Diencephalon (tissue), 1 donor: Measurements from ENCODE around the gene XPNPEP1. TPM values are rescaled to one million over a fixed set of nuclear protein-coding genes. Genes with fewer than 3 reads are reported as not detected.

Source experiments
- small RNA-seq: library from RNA; depleted of rRNA; stranded (forward); fragments of <200 nt; gene quantifications from one replicate; pipeline ENCODE3, GENCODE V24; 2014
- total RNA-seq: library from RNA; depleted of rRNA; stranded (reverse); fragments of >200 nt; gene quantifications from one replicate; pipeline ENCODE4 v1.2.3, GENCODE V29; 2014

XPNPEP1 gene
- 92.5 TPM for total RNA-seq

DNA sequence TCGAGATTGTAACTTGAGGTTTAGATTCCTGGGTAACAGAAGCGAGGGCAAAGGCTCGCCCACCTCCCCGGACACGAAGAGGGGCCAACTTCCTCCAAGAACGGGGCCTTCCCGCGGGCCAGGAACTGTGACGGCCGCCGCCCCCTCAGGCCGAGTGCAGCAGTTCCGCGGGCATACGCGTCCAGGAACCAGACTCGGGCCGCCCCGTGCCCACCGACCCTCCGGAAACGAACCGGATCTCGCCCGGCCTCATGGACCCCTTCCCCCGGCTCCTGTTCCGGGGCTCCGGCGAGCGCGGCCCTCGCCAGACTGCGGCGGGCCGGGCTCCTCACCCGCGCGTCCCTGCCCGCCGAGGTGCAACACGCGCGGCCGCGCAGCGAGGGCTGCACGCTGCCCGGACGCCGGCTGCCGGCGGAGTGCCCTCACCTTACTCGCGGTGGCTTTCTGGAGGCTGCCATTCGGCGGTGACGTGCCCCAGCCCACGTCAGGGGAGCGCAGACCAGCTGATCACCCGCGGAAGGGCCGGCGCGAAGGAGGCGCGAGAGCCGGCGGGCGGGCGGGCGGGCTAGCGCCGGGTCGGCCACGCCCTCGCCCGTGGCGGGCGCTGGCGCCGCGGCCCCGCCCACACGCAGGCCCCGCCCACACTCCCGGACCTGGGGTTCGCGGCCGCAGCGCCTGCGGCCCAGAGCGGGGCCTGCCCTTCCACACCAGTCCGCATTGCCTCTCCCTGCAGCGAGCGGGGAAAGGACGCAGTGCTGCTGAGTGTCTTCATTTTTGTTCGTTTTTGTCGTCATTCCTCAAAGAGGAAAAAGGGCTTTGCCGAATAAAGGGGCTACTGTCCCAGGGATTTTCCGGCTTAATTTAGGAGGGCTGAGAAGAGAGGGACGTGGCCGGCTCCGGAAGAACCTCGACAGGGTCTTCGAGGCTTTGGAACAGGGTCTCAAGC lies at the start of gene XPNPEP1:
TSS of gene XPNPEP1 (minus strand) at position 536 of the 946 bp plus-strand sequence. CDS start at position 458, 78 bp downstream.

Small RNA genes lying within 50 kb of the gene (small RNA-seq; reads per million reads assigned to genes)
- gene RNU4-5P: not detected

Other genes starting within 250 kb of the XPNPEP1 start
- gene ADD3, start 84.5 kb upstream of the XPNPEP1 start, total RNA-seq: 197 TPM